Panc1 (cell line): Measurements from ENCODE around the gene LMAN2L. TPM values are rescaled to one million over a fixed set of nuclear protein-coding genes. Genes with fewer than 3 reads are reported as not detected.
A peak's percentile ranks its signal among the peaks of the same experiment; 100 is the strongest.

Experiments
- ATAC-seq: fragments of 200-7000 bp; cut with Tn5 transposase; 2 replicates; pipeline ENCODE4 v1.9.1; 2020; ENCODE audit warnings: mild to moderate bottlenecking, moderate library complexity
- BruUV-seq: library from RNA; stranded (reverse); fragments of 400-500 nt; replicated peaks from 2 replicates; lab custom pipeline; 2021; lab: Mats Ljungman, UMichigan
- CTCF ChIA-PET: fragments of 300-600 bp; sonication (Branson Sonifier 250); formaldehyde crosslinking; loops from one replicate; lab custom pipeline; 2022; ENCODE audit warnings: antibody characterized with exemption; lab: Charles Lee
- POLR2A ChIA-PET: fragments of 300-600 bp; sonication (Branson Sonifier 250); formaldehyde crosslinking; loops from one replicate; lab custom pipeline; 2022; ENCODE audit warnings: antibody characterized with exemption; lab: Charles Lee
- DNase-seq: peaks from one replicate; pipeline ENCODE4 v3.0.0-alpha.2; 2010; ENCODE audit warnings: low read depth, low spot score
- H3K27ac ChIP-seq: 2 replicates; pipeline ENCODE4 v1.5.1; 2011; ENCODE audit warnings: mild to moderate bottlenecking, low read length, inconsistent platforms
- H3K27me3 ChIP-seq: fragments of 200-500 bp; sonication (Bioruptor generic); 2 replicates; pipeline ENCODE4 v1.6.0; 2014; ENCODE audit warnings: low read length, inconsistent platforms; ENCODE audit not compliant: control insufficient read depth, insufficient read depth
- H3K36me3 ChIP-seq: fragments of 200-500 bp; sonication (Bioruptor generic); 2 replicates; pipeline ENCODE4 v1.5.1; 2014; ENCODE audit warnings: inconsistent platforms, mild to moderate bottlenecking, low read length, moderate library complexity; ENCODE audit not compliant: control insufficient read depth, insufficient read depth
- H3K4me1 ChIP-seq: 2 replicates; pipeline ENCODE4 v1.5.1; 2011; ENCODE audit warnings: inconsistent platforms, mild to moderate bottlenecking, low read length, moderate library complexity; ENCODE audit not compliant: control insufficient read depth, insufficient read depth
- H3K4me3 ChIP-seq, 2 experiments: 2 replicates each; pipeline ENCODE4 v1.5.1; 2011 to 2012; ENCODE audit warnings: low read depth in 2 of 2, low read length in 2 of 2, mild to moderate bottlenecking in 2 of 2, inconsistent platforms in 1 of 2, moderate library complexity in 1 of 2
- H3K9me3 ChIP-seq: fragments of 200-500 bp; sonication (Bioruptor generic); 2 replicates; pipeline ENCODE4 v1.5.1; 2014; ENCODE audit warnings: low read depth, mild to moderate bottlenecking, inconsistent platforms, low read length, moderate library complexity; ENCODE audit not compliant: control insufficient read depth, insufficient read depth
- CTCF ChIP-seq: fragments of 450-650 bp; IDR thresholded peaks from 2 replicates; pipeline ENCODE4 v1.5.1; 2017; ENCODE audit warnings: mild to moderate bottlenecking
- POLR2AphosphoS5 ChIP-seq: IDR thresholded peaks from 2 replicates; pipeline ENCODE4 v1.6.1; 2012; ENCODE audit warnings: mild to moderate bottlenecking, low read depth, low read length, moderate library complexity
- REST ChIP-seq, 2 experiments: IDR thresholded peaks; 2 replicates each; pipeline ENCODE4 v1.6.1; 2011 to 2012; ENCODE audit warnings: low read depth in 2 of 2, control low read depth in 1 of 2, low read length in 1 of 2, mild to moderate bottlenecking in 1 of 2, moderate library complexity in 1 of 2; ENCODE audit not compliant: insufficient read depth in 1 of 2
- SIN3A ChIP-seq: IDR thresholded peaks from 2 replicates; pipeline ENCODE4 v1.6.1; 2012; ENCODE audit warnings: low read depth, mild to moderate bottlenecking, low read length, moderate library complexity, borderline replicate concordance; ENCODE audit not compliant: insufficient read depth
- TCF7L2 ChIP-seq: IDR thresholded peaks from 2 replicates; pipeline ENCODE4 v1.6.1; 2011; ENCODE audit warnings: mild to moderate bottlenecking, low read depth, low read length, inconsistent platforms
- in situ Hi-C: cut with HindIII; loops from 2 replicates; pipeline ENCODE4 v1.10.0; 2016; ENCODE audit warnings: low sequenced_read_pairs, low pct_unique_long_range_greater_than_20kb
- intact Hi-C: fragments of 100-400 bp; cut with micrococcal nuclease; formaldehyde crosslinking; loops from one replicate; pipeline ENCODE4 v1.10.0; 2022; ENCODE audit not compliant: unreplicated experiment
- total RNA-seq: library from RNA; stranded (reverse); gene quantifications from one replicate; pipeline ENCODE4 v1.2.1, GENCODE V29; 2021; ENCODE audit not compliant: unreplicated experiment

LMAN2L gene
- total RNA-seq, 1 experiment from 2014 or later: 31.5 TPM

GRCh38 chr2:96747061-96747617, 7.3 kb upstream of the LMAN2L start:
- no peak for TF ChIP-seq REST (IDR thresholded peaks at IDR 0.05; ENCODE audit: insufficient read depth in 1 of 2, low read depth in 2 of 2, low read length in 1 of 2)
- no peak for TF ChIP-seq POLR2AphosphoS5
- TF ChIP-seq TCF7L2: no peak
- TF ChIP-seq SIN3A: no peak
- TF ChIP-seq CTCF: no peak
- H3K4me3 ChIP-seq: no peak overlapping the region
- intact Hi-C loops (no loop called here), in situ Hi-C loops (no loop called here)
- no peaks in the 10 kb centered on the region for H3K4me1 ChIP-seq
- H3K27ac ChIP-seq: no peak overlapping the region
- ChIA-PET CTCF (no interaction called here), POLR2A (interaction anchor here (0.7 kb wide), 1 partner anchor 615 kb away, joined by 4 read pairs; no protein-coding TSS in a partner anchor)
- H3K27me3 ChIP-seq: no peaks in the 10 kb centered on the region
- DNase-seq (no peak), ATAC-seq (no peak)
- no TSS peak for BruUV-seq
- no peaks in the 10 kb centered on the region for H3K9me3 ChIP-seq
- H3K36me3 ChIP-seq: no peaks in the 10 kb centered on the region

- BruUV-seq: TSS peak; percentile 89
- CTCF ChIA-PET: no interaction called here
- peak overlapping the region; percentile 82 to 83 for H3K4me3 ChIP-seq
- H3K27me3 ChIP-seq: no peaks in the 10 kb centered on the region
- peak overlapping the region; percentile 90 for H3K27ac ChIP-seq
- H3K36me3 ChIP-seq: peaks cover 9% of the 10 kb centered on the region; the same call in 1 of the 2 replicates
- ATAC-seq (no peak; the same call in 1 of the 2 replicates), DNase-seq (no peak)
- POLR2A ChIA-PET: no interaction called here
- intact Hi-C loops (no loop called here), in situ Hi-C loops (no loop called here)
- H3K4me1 ChIP-seq: peaks cover 6% of the 10 kb centered on the region; the same call in 1 of the 2 replicates
- TF ChIP-seq SIN3A: no peak
- TF ChIP-seq POLR2AphosphoS5: no peak
- no peak for TF ChIP-seq REST (IDR thresholded peaks at IDR 0.05; ENCODE audit: insufficient read depth in 1 of 2, low read depth in 2 of 2, low read length in 1 of 2)
- no peak for TF ChIP-seq TCF7L2
- no peak for TF ChIP-seq CTCF
- H3K9me3 ChIP-seq: no peaks in the 10 kb centered on the region
Observed at GRCh38 chr2:96739076-96739632, 710 bp downstream of the LMAN2L start.
